ENCODE data around the gene SNCB.

GRCh38 chr5:176643491-176644219 lies 13.3 kb upstream of the SNCB start:
- TF ChIP-seq CTCF (IDR thresholded peaks at IDR 0.05; ENCODE audit: control extremely low read depth in 1 of 3, insufficient read depth in 1 of 3, low read depth in 1 of 3, low read length in 3 of 3) (no peak), EZH2 (IDR thresholded peaks at IDR 0.05; ENCODE audit: low read depth, low read length, severe bottlenecking) (no peak), POLR2A (IDR thresholded peaks at IDR 0.05; ENCODE audit: control extremely low read depth in 1 of 2, low read depth in 2 of 2, low read length in 2 of 2) (no peak), CBX8 (IDR thresholded peaks at IDR 0.05; ENCODE audit: borderline replicate concordance, low read depth, low read length) (no peak), TCF12 (IDR thresholded peaks at IDR 0.05; ENCODE audit: low read depth, low read length) (no peak), CBX5 (IDR thresholded peaks at IDR 0.05; ENCODE audit: low read depth, low read length) (no peak), POLR2AphosphoS5 (IDR thresholded peaks at IDR 0.05; ENCODE audit: low read depth, low read length) (no peak), TAF1 (IDR thresholded peaks at IDR 0.05; ENCODE audit: low read depth, low read length) (no peak), CEBPB (IDR thresholded peaks at IDR 0.05; ENCODE audit: low read depth, low read length) (no peak), MAX (IDR thresholded peaks at IDR 0.05) (no peak), NRF1 (IDR thresholded peaks at IDR 0.05; ENCODE audit: low read depth, low read length) (no peak), EGR1 (IDR thresholded peaks at IDR 0.05; ENCODE audit: borderline replicate concordance, low read depth, low read length) (no peak)
